HAP-1 (cell line): ENCODE measurements around the gene MCRS1.

Experiments used
- DNase-seq, 2 experiments: peaks; one replicate each; pipeline ENCODE4 v3.0.0-alpha.2; 2016 to 2020; ENCODE audit warnings: low spot score in 2 of 2
- H3K27me3 ChIP-seq: fragments of 250-450 bp; sonication (Bioruptor Pico); 2 replicates; pipeline ENCODE4 v1.5.1; 2020; ENCODE audit warnings: low read depth, mild to moderate bottlenecking, moderate library complexity
- H3K36me3 ChIP-seq: fragments of 250-450 bp; sonication (Bioruptor Pico); replicated peaks from 2 replicates; pipeline ENCODE4 v1.5.1; 2020; ENCODE audit warnings: mild to moderate bottlenecking
- H3K4me1 ChIP-seq: fragments of 250-450 bp; sonication (Bioruptor Pico); 2 replicates; pipeline ENCODE4 v1.5.1; 2020; ENCODE audit warnings: mild to moderate bottlenecking
- H3K4me3 ChIP-seq: fragments of 250-450 bp; sonication (Bioruptor Pico); 2 replicates; pipeline ENCODE4 v1.5.1; 2020; ENCODE audit warnings: mild to moderate bottlenecking, moderate library complexity
- H3K9me3 ChIP-seq: fragments of 250-450 bp; sonication (Bioruptor Pico); 2 replicates; pipeline ENCODE4 v1.5.1; 2020; ENCODE audit warnings: mild to moderate bottlenecking, moderate library complexity
- in situ Hi-C: fragments of 300-500 bp; cut with MboI; formaldehyde crosslinking; loops from 3 replicates; pipeline ENCODE4 v1.14.3; 2020; ENCODE audit warnings: low sequenced_read_pairs, inconsistent platforms, mixed read lengths

The MCRS1 gene

GRCh38 chr12:49557187-49557916, 10.6 kb downstream of the MCRS1 start:
- H3K4me1 ChIP-seq: no peaks in the 10 kb centered on the region
- no peaks in the 10 kb centered on the region for H3K27me3 ChIP-seq
- no peak for DNase-seq
- H3K4me3 ChIP-seq: no peak overlapping the region
- H3K36me3 ChIP-seq: peaks cover 59% of the 10 kb centered on the region
- no peaks in the 10 kb centered on the region for H3K9me3 ChIP-seq
- in situ Hi-C loops: no loop called here

DNA sequence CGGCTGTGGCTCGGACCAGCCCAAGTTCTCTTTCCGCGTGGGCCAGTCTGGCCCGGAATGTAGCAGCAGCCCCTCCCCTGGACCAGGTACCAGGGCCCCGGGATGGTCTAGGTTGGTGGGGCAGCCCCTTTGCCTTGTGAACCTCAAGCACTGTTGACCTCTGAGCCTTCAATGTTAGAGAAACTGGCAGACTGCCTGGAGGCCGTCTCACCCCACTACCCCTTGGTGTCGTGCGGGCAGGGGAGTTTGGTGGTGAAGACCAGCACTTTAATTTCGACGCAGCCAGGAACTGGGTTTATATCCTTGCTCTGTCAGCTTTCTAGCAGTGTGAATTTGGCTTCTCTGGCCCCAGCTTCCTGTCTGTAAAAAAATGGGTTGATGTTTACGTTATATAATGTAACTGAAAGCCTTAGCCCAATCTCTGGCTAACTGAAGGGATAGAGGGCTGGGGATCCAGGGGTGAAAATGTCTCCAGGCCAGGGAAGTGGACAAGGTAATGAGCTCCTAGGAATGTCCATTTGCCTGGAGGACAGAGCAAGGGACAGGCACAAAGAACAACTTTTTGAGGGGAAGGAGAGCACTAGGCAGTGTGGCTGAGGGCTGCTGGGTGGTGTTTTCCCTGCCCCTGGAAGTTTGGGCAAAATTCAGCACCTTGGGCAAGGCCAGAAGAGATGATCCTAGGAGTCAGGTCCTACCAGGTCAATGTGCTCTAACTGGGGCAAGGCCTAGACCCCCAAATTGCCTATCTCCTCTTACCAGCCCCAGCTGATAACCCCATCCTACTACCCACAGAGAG, 11.4 kb downstream of the MCRS1 start:
- no peaks in the 10 kb centered on the region for H3K4me1 ChIP-seq
- no peak for DNase-seq

GRCh38 chr12:49555631-49556390, 12.1 kb downstream of the MCRS1 start:
- 0 out of 2 replicates have a peak, but pooled peaks cover 2% of the 10 kb centered on the region for H3K27me3 ChIP-seq
- H3K4me3 ChIP-seq: no peak overlapping the region
- no peaks in the 10 kb centered on the region for H3K9me3 ChIP-seq
- no peaks in the 10 kb centered on the region for H3K4me1 ChIP-seq
- peaks cover 45% of the 10 kb centered on the region for H3K36me3 ChIP-seq
- in situ Hi-C loops: no loop called here
- DNase-seq: no peak

More for the DNA sequence above, 11.4 kb downstream of the MCRS1 start:
- H3K36me3 ChIP-seq: peaks cover 51% of the 10 kb centered on the region
- H3K27me3 ChIP-seq: 0 out of 2 replicates have a peak, but pooled peaks cover 2% of the 10 kb centered on the region
- no peaks in the 10 kb centered on the region for H3K9me3 ChIP-seq
- no peak overlapping the region for H3K4me3 ChIP-seq
- in situ Hi-C loops: no loop called here

DNA sequence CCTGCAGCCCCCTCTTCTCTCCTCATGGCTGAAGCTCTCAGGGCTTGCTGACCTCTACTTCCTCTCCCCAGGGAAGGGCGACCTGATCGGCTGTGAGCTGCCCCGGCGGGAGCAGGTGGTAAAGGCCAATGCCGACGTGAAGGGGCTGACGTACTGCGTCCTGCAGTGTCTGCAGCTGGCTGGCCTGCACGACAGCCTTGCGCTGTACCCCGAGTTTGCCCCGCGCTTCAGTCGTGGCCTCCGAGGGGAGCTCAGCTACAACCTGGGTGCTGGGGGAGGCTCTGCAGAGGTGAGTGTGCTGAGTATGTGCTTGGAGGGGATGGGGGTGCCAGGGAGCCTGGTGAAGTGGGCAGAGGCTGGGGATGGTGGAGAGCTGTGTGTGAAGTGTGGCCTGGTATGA, 13.7 kb downstream of the MCRS1 start:
- Histone ChIP-seq H3K27me3 (0 out of 2 replicates have a peak, but pooled peaks cover 2% of the 10 kb centered on the region), H3K4me1 (no peaks in the 10 kb centered on the region), H3K9me3 (no peaks in the 10 kb centered on the region), H3K4me3 (no peak overlapping the region), H3K36me3 (peaks cover 29% of the 10 kb centered on the region)
- no peak for DNase-seq
- in situ Hi-C loops: no loop called here

- DNase-seq: peak in 1 of 2 experiments; percentile 19
- H3K27me3 ChIP-seq: 0 out of 2 replicates have a peak, but pooled peaks cover 2% of the 10 kb centered on the region
- in situ Hi-C loops: no loop called here
- no peaks in the 10 kb centered on the region for H3K4me1 ChIP-seq
- peaks cover 23% of the 10 kb centered on the region for H3K36me3 ChIP-seq
- no peak overlapping the region for H3K4me3 ChIP-seq
- no peaks in the 10 kb centered on the region for H3K9me3 ChIP-seq
Observed at GRCh38 chr12:49553512-49554088, 14.3 kb downstream of the MCRS1 start.

- Histone ChIP-seq H3K9me3 (no peaks in the 10 kb centered on the region), H3K27me3 (0 out of 2 replicates have a peak, but pooled peaks cover 2% of the 10 kb centered on the region), H3K4me3 (no peak overlapping the region), H3K36me3 (peaks cover 17% of the 10 kb centered on the region), H3K4me1 (no peaks in the 10 kb centered on the region)
- in situ Hi-C loops: no loop called here
- DNase-seq: no peak
Observed at GRCh38 chr12:49552899-49553298, 15.0 kb downstream of the MCRS1 start.

GRCh38 chr12:49552425-49552824, 15.5 kb downstream of the MCRS1 start:
- in situ Hi-C loops: no loop called here

GRCh38 chr12:49552014-49552413, 15.9 kb downstream of the MCRS1 start:
- in situ Hi-C loops: no loop called here
- Histone ChIP-seq H3K4me1 (no peaks in the 10 kb centered on the region), H3K36me3 (peaks cover 8% of the 10 kb centered on the region), H3K27me3 (0 out of 2 replicates have a peak, but pooled peaks cover 2% of the 10 kb centered on the region), H3K9me3 (no peaks in the 10 kb centered on the region), H3K4me3 (no peak overlapping the region)
- DNase-seq: no peak

More at GRCh38 chr12:49552425-49552824, 15.5 kb downstream of the MCRS1 start:
- no peaks in the 10 kb centered on the region for H3K9me3 ChIP-seq
- no peak for DNase-seq
- 0 out of 2 replicates have a peak, but pooled peaks cover 2% of the 10 kb centered on the region for H3K27me3 ChIP-seq
- H3K4me1 ChIP-seq: no peaks in the 10 kb centered on the region
- peaks cover 12% of the 10 kb centered on the region for H3K36me3 ChIP-seq
- H3K4me3 ChIP-seq: no peak overlapping the region

DNA sequence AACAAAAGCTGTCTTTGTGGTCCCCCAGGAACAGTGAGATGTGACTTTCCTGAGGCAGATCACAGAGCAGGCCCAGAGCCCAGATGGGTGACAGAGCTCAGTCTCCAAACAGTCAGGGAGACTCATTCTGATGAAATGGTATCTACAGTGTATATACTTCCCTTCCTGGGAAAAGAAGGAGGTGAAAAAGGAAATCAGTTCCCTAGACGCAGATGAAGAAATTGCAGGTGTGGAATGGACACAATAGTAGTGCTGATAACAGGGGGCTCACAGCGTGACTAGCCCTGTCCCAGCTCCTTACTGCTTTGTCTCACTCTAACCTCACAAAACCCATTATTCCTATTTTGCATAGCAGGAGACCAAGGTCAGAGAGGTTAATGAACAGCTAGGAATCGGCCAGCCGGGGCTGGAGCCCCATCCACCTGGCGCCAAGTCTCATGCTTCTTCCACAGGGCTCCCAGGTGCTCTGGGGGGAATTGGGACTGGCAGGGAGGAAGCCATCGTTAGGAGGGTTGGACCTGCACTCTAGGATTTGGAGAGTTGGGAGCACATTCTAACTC, 17.2 kb downstream of the MCRS1 start:
- H3K36me3 ChIP-seq: no peaks in the 10 kb centered on the region
- in situ Hi-C loops: no loop called here
- no peak for DNase-seq

GRCh38 chr12:49549735-49550692, 17.9 kb downstream of the MCRS1 start:
- DNase-seq: no peak
- in situ Hi-C loops: no loop called here
- 0 out of 2 replicates have a peak, but pooled peaks cover 2% of the 10 kb centered on the region for H3K27me3 ChIP-seq

More for the DNA sequence above, 17.2 kb downstream of the MCRS1 start:
- Histone ChIP-seq H3K27me3 (0 out of 2 replicates have a peak, but pooled peaks cover 2% of the 10 kb centered on the region), H3K9me3 (no peaks in the 10 kb centered on the region), H3K4me1 (no peaks in the 10 kb centered on the region), H3K4me3 (no peak overlapping the region)

GRCh38 chr12:49548822-49549648, 18.9 kb downstream of the MCRS1 start:
- Histone ChIP-seq H3K36me3 (no peaks in the 10 kb centered on the region), H3K9me3 (no peaks in the 10 kb centered on the region), H3K4me3 (no peak overlapping the region), H3K27me3 (0 out of 2 replicates have a peak, but pooled peaks cover 2% of the 10 kb centered on the region), H3K4me1 (no peaks in the 10 kb centered on the region)
- no peak for DNase-seq
- in situ Hi-C loops: no loop called here

More at GRCh38 chr12:49549735-49550692, 17.9 kb downstream of the MCRS1 start:
- Histone ChIP-seq H3K4me3 (no peak overlapping the region), H3K36me3 (no peaks in the 10 kb centered on the region), H3K4me1 (no peaks in the 10 kb centered on the region), H3K9me3 (no peaks in the 10 kb centered on the region)
